HepG2 (cell line): Measurements from ENCODE around the gene MAEA. TPM values are rescaled to one million over a fixed set of nuclear protein-coding genes. Genes with fewer than 3 reads are reported as not detected.

Experiments used
- ATAC-seq: fragments of 200-7000 bp; cut with Tn5 transposase; 3 replicates; pipeline ENCODE4 v1.9.1; 2020; ENCODE audit warnings: mild to moderate bottlenecking, moderate library complexity
- BruUV-seq: library from RNA; stranded (reverse); fragments of 400-500 nt; replicated peaks from 2 replicates; lab custom pipeline; 2021; lab: Mats Ljungman, UMichigan
- CTCF ChIA-PET: fragments of 300-600 bp; formaldehyde crosslinking; extraction: SDS; loops from one replicate; lab custom pipeline; 2021; ENCODE audit warnings: low total read pairs, inconsistent platforms, low intra/inter-chr PET ratio; lab: Yijun Ruan, JAX
- POLR2A ChIA-PET: fragments of 350-600 bp; sonication (Branson Sonifier 250); formaldehyde crosslinking; loops from one replicate; lab custom pipeline; 2020; ENCODE audit warnings: antibody characterized with exemption, inconsistent platforms; lab: Yijun Ruan, JAX
- DNase-seq: peaks from one replicate; pipeline ENCODE4 v3.0.0-alpha.2; 2015; ENCODE audit warnings: low spot score
- FAIRE-seq: peaks from 3 replicates; lab custom pipeline; 2011; peaks lifted over from hg19 to GRCh38; lab: Jason Lieb, UNC
- H2AFZ ChIP-seq: one replicate; pipeline ENCODE4 v1.6.1; 2011; ENCODE audit warnings: low read length, inconsistent platforms
- H3K27ac ChIP-seq: fragments of 300-600 bp; 3 replicates; pipeline ENCODE4 v1.8.0; 2011; ENCODE audit warnings: mixed run types, mild to moderate bottlenecking, mixed read lengths, low read length, inconsistent platforms; ENCODE audit not compliant: insufficient read depth; ENCODE audit errors: extremely low read length
- H3K27me3 ChIP-seq, 2 experiments: fragments of 200-600 bp in 1 of 2; 2 replicates in 1 of 2; 3 replicates in 1 of 2; pipeline versions ENCODE4 v1.6.0 to v1.8.0; 2011; ENCODE audit warnings: low read length in 2 of 2, mild to moderate bottlenecking in 2 of 2, moderate library complexity in 2 of 2, inconsistent platforms in 1 of 2; ENCODE audit not compliant: insufficient read depth in 2 of 2, control insufficient read depth in 1 of 2
- H3K36me3 ChIP-seq, 2 experiments: fragments of 200-600 bp in 1 of 2; replicated peaks in 1 of 2; 2 replicates in 1 of 2; 3 replicates in 1 of 2; pipeline versions ENCODE4 v1.5.1 to v1.8.0; 2011; ENCODE audit warnings: low read length in 2 of 2, inconsistent platforms in 1 of 2; ENCODE audit not compliant: insufficient read depth in 2 of 2, control insufficient read depth in 1 of 2
- H3K4me1 ChIP-seq: 2 replicates; pipeline ENCODE4 v1.5.1; 2012; ENCODE audit warnings: low read length, inconsistent platforms; ENCODE audit not compliant: insufficient read depth
- H3K4me2 ChIP-seq: 2 replicates; pipeline ENCODE4 v1.6.0; 2011; ENCODE audit warnings: low read depth, low read length, inconsistent platforms
- H3K4me3 ChIP-seq, 3 experiments: fragments of 200-600 bp in 1 of 3; sonication (generic), shearing (Covaris generic) in 1 of 3; replicated peaks in 1 of 3; 2 replicates each; pipeline ENCODE4 v1.5.1; 2011 to 2016; ENCODE audit warnings: low read length in 3 of 3, inconsistent platforms in 2 of 3, low read depth in 2 of 3, mild to moderate bottlenecking in 2 of 3, control low read depth in 1 of 3, mixed read lengths in 1 of 3; ENCODE audit not compliant: insufficient read depth in 1 of 3
- H3K79me2 ChIP-seq: one replicate; pipeline ENCODE4 v1.6.1; 2011; ENCODE audit warnings: low read length, inconsistent platforms; ENCODE audit not compliant: insufficient read depth
- H3K9ac ChIP-seq: 2 replicates; pipeline ENCODE4 v1.6.0; 2011; ENCODE audit warnings: mild to moderate bottlenecking, low read depth, low read length, inconsistent platforms; ENCODE audit not compliant: insufficient read depth
- H3K9me3 ChIP-seq: 2 replicates; pipeline ENCODE4 v1.5.1; 2012; ENCODE audit warnings: mild to moderate bottlenecking, low read length
- H4K20me1 ChIP-seq: 2 replicates; pipeline ENCODE4 v1.6.0; 2011; ENCODE audit warnings: inconsistent platforms, mild to moderate bottlenecking, low read length, moderate library complexity; ENCODE audit not compliant: insufficient read depth
- CREB1 ChIP-seq, 2 experiments: fragments of 450-650 bp in 1 of 2; IDR thresholded peaks; 2 replicates each; pipeline ENCODE4 v1.6.1; 2016 to 2017; ENCODE audit warnings: control low read depth in 1 of 2, mild to moderate bottlenecking in 1 of 2, missing compliant biosample characterization in 1 of 2, missing genetic modification characterization in 1 of 2
- ERF ChIP-seq: IDR thresholded peaks from 2 replicates; pipeline ENCODE4 v1.6.1; 2018; ENCODE audit warnings: missing biosample characterization, missing genetic modification reagents
- ISL2 ChIP-seq: sonication (generic); formaldehyde crosslinking; IDR thresholded peaks from 2 replicates; pipeline ENCODE4 v1.5.0; 2020; ENCODE audit warnings: missing genetic modification reagents
- SMARCE1 ChIP-seq: fragments of 450-650 bp; IDR thresholded peaks from 2 replicates; pipeline ENCODE4 v1.6.1; 2017; ENCODE audit warnings: borderline replicate concordance
- SP4 ChIP-seq: sonication (generic); formaldehyde crosslinking; IDR thresholded peaks from 2 replicates; pipeline ENCODE4 v1.8.1; 2023; ENCODE audit warnings: mild to moderate bottlenecking, missing genetic modification reagents
- ZNF260 ChIP-seq: sonication (generic); formaldehyde crosslinking; IDR thresholded peaks from 2 replicates; pipeline ENCODE4 v1.4.0; 2020; ENCODE audit warnings: missing genetic modification reagents, low read depth, mild to moderate bottlenecking, borderline replicate concordance
- ZNF326 ChIP-seq: sonication (generic); formaldehyde crosslinking; IDR thresholded peaks from 2 replicates; pipeline ENCODE4 v1.4.0; 2020; ENCODE audit warnings: missing genetic modification reagents, borderline replicate concordance
- ZNF670 ChIP-seq: sonication (generic); formaldehyde crosslinking; IDR thresholded peaks from 2 replicates; pipeline ENCODE4 v1.8.0; 2022; ENCODE audit warnings: mild to moderate bottlenecking, missing genetic modification reagents, borderline replicate concordance
- WGBS: methylation state at CpG from one replicate; pipeline ENCODE4 v1.1.6; 2017; ENCODE audit warnings: low lambda C conversion rate; 5-methylcytosine and 5-hydroxymethylcytosine counted together
- in situ Hi-C: cut with HindIII; loops from 2 replicates; pipeline ENCODE4 v1.10.0; 2017; ENCODE audit warnings: low pct_unique_long_range_greater_than_20kb; ENCODE audit not compliant: extremely low pct_ligation_motif_present
- intact Hi-C: fragments of 100-400 bp; cut with micrococcal nuclease; formaldehyde crosslinking; loops from one replicate; pipeline ENCODE4 v1.10.0; 2022; ENCODE audit not compliant: unreplicated experiment
- polyA plus RNA-seq, 8 experiments: library from polyadenylated mRNA; depleted of rRNA in 3 of 8; stranded (reverse) in 7 of 8; unstranded in 1 of 8; fragments of >200 nt; fragmentation: Illumina TruSeq in 4 of 8; extraction: Trizol in 4 of 8; gene quantifications; 2 replicates each; pipeline versions ENCODE4 v1.2.1 to v1.2.3, GENCODE V29; 2011 to 2016; ENCODE audit warnings: low read depth in 4 of 8, missing spikeins in 1 of 8, mixed read lengths in 1 of 8; ENCODE audit not compliant: insufficient read depth in 1 of 8
- total RNA-seq, 5 experiments: library from RNA; depleted of rRNA; stranded (reverse); fragments of >200 nt; fragmentation: Illumina TruSeq; extraction: Trizol; gene quantifications; 2 replicates each; pipeline ENCODE4 v1.2.3, GENCODE V29; 2016; ENCODE audit warnings: low read depth in 1 of 5
- TF ChIP-seq, protein P1 (sequence below): sonication (generic); formaldehyde crosslinking; IDR thresholded peaks from 2 replicates; pipeline ENCODE4 v1.5.1; 2020; ENCODE audit warnings: mild to moderate bottlenecking, missing genetic modification reagents
- TF ChIP-seq, protein P2 (sequence below), 2 experiments: fragments of 450-650 bp in 1 of 2; sonication (generic) in 1 of 2; formaldehyde crosslinking in 1 of 2; IDR thresholded peaks; 2 replicates each; pipeline versions ENCODE4 v1.6.1 to v1.8.0; 2016 to 2022; ENCODE audit warnings: antibody characterized with exemption in 1 of 2, mild to moderate bottlenecking in 1 of 2, missing genetic modification reagents in 1 of 2
- TF ChIP-seq, protein P3 (sequence below): sonication (generic); formaldehyde crosslinking; IDR thresholded peaks from 2 replicates; pipeline ENCODE4 v1.4.0; 2020; ENCODE audit warnings: mild to moderate bottlenecking, low read depth, missing genetic modification reagents

Gene MAEA
- total and polyA plus RNA-seq, 2 of the 13 experiments (the other 11 are each of a cell fraction or from before 2014, with no cell fraction given): 52.0 to 57.1 TPM

DNA sequence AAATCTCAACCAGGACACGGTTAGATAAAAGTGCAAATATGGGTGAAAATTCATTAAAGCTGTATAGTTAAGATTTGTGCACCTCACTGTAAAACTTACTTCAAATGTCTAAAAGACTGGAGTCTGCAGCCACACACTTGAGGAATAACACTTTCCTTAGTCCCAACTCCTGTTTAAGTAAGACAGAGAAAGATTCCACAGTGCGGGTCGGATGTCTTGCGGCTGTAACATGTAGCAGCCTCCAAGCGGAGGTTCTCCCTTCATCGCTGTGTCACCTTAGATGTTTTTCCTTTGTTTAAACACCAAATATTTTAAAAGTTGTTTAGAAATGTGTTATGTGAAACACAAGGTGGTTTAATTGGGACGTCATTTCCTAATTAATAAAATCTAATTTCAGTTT lies 905 bp upstream of the MAEA start:
- H3K4me3 ChIP-seq: peak overlapping the region; percentile 58 to 81 (median 79)
- no peak overlapping the region for H2AFZ ChIP-seq
- in situ Hi-C loops (no loop called here), intact Hi-C loops (loop anchor here (2.0 kb wide), 1 partner anchor 58 kb away; the partner anchor contains the start of gene UVSSA)
- H3K4me1 ChIP-seq: peaks cover 47% of the 10 kb centered on the region
- POLR2A ChIA-PET: interaction anchor here (0.7 to 5.5 kb wide), 6 partner anchors 20 to 115 kb away, joined by 3 to 33 read pairs (median 6); partner anchors contain the start of genes CTBP1 and UVSSA
- H3K36me3 ChIP-seq: no peaks in the 10 kb centered on the region; a peak in 1 of 5 replicates
- ATAC-seq (no peak), DNase-seq (no peak), FAIRE-seq (peak; percentile 15)
- H3K27ac ChIP-seq: peak overlapping the region; percentile 65
- CTCF ChIA-PET: no interaction called here
- 5% methylated on average over 7 of the region's 7 CpGs for WGBS
- peak overlapping the region; percentile 69 for H3K9ac ChIP-seq
- H3K4me2 ChIP-seq: peak overlapping the region; percentile 95
- peaks cover 5% of the 10 kb centered on the region; the same call in 1 of the 2 replicates for H3K9me3 ChIP-seq
- peaks cover 32% of the 10 kb centered on the region for H4K20me1 ChIP-seq
- BruUV-seq: no TSS peak
- H3K27me3 ChIP-seq: no peaks in the 10 kb centered on the region; a peak in 1 of 5 replicates
- H3K79me2 ChIP-seq: peaks cover 50% of the 10 kb centered on the region
- TF ChIP-seq ZNF326 (no peak), ERF (CRISPR knock-in tag) (no peak), ZNF670 (no peak), SP4 (CRISPR knock-in tag) (no peak), ZNF260 (CRISPR knock-in tag) (no peak), CREB1 (IDR thresholded peaks at IDR 0.05) (no peak), CREB1 (CRISPR knock-in tag; IDR thresholded peaks at IDR 0.05) (no peak), ISL2 (CRISPR knock-in tag) (no peak), SMARCE1 (no peak)
- TF ChIP-seq, protein P1, sequence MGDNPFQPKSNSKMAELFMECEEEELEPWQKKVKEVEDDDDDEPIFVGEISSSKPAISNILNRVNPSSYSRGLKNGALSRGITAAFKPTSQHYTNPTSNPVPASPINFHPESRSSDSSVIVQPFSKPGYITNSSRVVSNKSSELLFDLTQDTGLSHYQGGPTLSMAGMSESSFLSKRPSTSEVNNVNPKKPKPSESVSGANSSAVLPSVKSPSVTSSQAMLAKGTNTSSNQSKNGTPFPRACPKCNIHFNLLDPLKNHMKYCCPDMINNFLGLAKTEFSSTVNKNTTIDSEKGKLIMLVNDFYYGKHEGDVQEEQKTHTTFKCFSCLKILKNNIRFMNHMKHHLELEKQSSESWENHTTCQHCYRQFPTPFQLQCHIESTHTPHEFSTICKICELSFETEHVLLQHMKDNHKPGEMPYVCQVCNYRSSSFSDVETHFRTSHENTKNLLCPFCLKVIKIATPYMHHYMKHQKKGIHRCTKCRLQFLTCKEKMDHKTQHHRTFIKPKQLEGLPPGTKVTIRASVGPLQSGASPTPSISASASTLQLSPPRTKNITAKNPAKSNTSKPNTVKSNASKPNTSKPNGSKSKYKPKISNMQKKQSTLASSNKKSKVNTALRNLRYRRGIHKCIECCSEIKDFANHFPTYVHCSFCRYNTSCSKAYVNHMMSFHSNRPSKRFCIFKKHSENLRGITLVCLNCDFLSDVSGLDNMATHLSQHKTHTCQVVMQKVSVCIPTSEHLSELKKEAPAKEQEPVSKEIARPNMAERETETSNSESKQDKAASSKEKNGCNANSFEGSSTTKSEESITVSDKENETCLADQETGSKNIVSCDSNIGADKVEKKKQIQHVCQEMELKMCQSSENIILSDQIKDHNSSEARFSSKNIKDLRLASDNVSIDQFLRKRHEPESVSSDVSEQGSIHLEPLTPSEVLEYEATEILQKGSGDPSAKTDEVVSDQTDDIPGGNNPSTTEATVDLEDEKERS (CRISPR knock-in tag): 0 out of 2 replicates have a peak, but pooled peaks have one; percentile 46
- TF ChIP-seq, protein P2, sequence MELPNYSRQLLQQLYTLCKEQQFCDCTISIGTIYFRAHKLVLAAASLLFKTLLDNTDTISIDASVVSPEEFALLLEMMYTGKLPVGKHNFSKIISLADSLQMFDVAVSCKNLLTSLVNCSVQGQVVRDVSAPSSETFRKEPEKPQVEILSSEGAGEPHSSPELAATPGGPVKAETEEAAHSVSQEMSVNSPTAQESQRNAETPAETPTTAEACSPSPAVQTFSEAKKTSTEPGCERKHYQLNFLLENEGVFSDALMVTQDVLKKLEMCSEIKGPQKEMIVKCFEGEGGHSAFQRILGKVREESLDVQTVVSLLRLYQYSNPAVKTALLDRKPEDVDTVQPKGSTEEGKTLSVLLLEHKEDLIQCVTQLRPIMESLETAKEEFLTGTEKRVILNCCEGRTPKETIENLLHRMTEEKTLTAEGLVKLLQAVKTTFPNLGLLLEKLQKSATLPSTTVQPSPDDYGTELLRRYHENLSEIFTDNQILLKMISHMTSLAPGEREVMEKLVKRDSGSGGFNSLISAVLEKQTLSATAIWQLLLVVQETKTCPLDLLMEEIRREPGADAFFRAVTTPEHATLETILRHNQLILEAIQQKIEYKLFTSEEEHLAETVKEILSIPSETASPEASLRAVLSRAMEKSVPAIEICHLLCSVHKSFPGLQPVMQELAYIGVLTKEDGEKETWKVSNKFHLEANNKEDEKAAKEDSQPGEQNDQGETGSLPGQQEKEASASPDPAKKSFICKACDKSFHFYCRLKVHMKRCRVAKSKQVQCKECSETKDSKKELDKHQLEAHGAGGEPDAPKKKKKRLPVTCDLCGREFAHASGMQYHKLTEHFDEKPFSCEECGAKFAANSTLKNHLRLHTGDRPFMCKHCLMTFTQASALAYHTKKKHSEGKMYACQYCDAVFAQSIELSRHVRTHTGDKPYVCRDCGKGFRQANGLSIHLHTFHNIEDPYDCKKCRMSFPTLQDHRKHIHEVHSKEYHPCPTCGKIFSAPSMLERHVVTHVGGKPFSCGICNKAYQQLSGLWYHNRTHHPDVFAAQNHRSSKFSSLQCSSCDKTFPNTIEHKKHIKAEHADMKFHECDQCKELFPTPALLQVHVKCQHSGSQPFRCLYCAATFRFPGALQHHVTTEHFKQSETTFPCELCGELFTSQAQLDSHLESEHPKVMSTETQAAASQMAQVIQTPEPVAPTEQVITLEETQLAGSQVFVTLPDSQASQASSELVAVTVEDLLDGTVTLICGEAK (IDR thresholded peaks at IDR 0.05): no peak
- TF ChIP-seq, protein P2 (CRISPR knock-in tag; IDR thresholded peaks at IDR 0.05): no peak
- TF ChIP-seq, protein P3, sequence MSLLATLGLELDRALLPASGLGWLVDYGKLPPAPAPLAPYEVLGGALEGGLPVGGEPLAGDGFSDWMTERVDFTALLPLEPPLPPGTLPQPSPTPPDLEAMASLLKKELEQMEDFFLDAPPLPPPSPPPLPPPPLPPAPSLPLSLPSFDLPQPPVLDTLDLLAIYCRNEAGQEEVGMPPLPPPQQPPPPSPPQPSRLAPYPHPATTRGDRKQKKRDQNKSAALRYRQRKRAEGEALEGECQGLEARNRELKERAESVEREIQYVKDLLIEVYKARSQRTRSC (CRISPR knock-in tag): no peak
